K562 (cell line): ENCODE data around the gene SF3B4. TPM values are rescaled to one million over a fixed set of nuclear protein-coding genes. Genes with fewer than 3 reads are reported as not detected.
A peak's percentile ranks its signal among the peaks of the same experiment; 100 is the strongest.

Experiments
- ARNT ChIP-seq, 2 experiments: fragments of 450-650 bp; IDR thresholded peaks; 2 replicates each; pipeline ENCODE4 v1.6.1; 2016; ENCODE audit warnings: mild to moderate bottlenecking in 1 of 2
- CBX5 ChIP-seq: IDR thresholded peaks from 2 replicates; pipeline ENCODE4 v1.6.1; 2014; ENCODE audit warnings: low read depth, borderline replicate concordance
- CREM ChIP-seq: IDR thresholded peaks from 2 replicates; pipeline ENCODE4 v1.6.1; 2014; ENCODE audit warnings: antibody characterized with exemption, low read depth
- HDAC6 ChIP-seq: IDR thresholded peaks from 2 replicates; pipeline ENCODE4 v1.6.1; 2012; ENCODE audit warnings: low read depth, mild to moderate bottlenecking, control low read depth, inconsistent platforms, low read length, moderate library complexity
- HMG20A ChIP-seq: fragments of 450-650 bp; formaldehyde crosslinking; conservative IDR thresholded peaks from 2 replicates; pipeline ENCODE4 v1.4.0; 2020; ENCODE audit warnings: mild to moderate bottlenecking, mixed read lengths
- HNRNPUL1 ChIP-seq: fragments of 200-400 bp; formaldehyde crosslinking; IDR thresholded peaks from 2 replicates; pipeline ENCODE4 v1.6.1; 2017; ENCODE audit warnings: low read length
- JUN ChIP-seq, 2 experiments: sonication (generic) in 1 of 2; formaldehyde crosslinking in 1 of 2; IDR thresholded peaks; 2 replicates each; pipeline versions ENCODE4 v1.6.1 to v1.8.0; 2012 to 2022; ENCODE audit warnings: borderline replicate concordance in 2 of 2, mild to moderate bottlenecking in 2 of 2, improper control_type of control experiment in 1 of 2, low read depth in 1 of 2, low read length in 1 of 2, missing genetic modification reagents in 1 of 2
- MNT ChIP-seq, 2 experiments: fragments of 450-650 bp; conservative IDR thresholded peaks; 2 replicates each; pipeline ENCODE4 v1.6.1; 2017; ENCODE audit warnings: mild to moderate bottlenecking in 2 of 2, moderate library complexity in 2 of 2
- MTA1 ChIP-seq: fragments of 450-650 bp; IDR thresholded peaks from 2 replicates; pipeline ENCODE4 v1.6.1; 2017; ENCODE audit warnings: borderline replicate concordance
- RCOR1 ChIP-seq, 2 experiments: IDR thresholded peaks; 2 replicates each; pipeline ENCODE4 v1.6.1; 2012; ENCODE audit warnings: low read depth in 2 of 2, low read length in 2 of 2, borderline replicate concordance in 1 of 2, improper control_type of control experiment in 1 of 2
- RNF219 ChIP-seq: fragments of 250-450 bp; sonication (Bioruptor Pico); IDR thresholded peaks from 2 replicates; pipeline ENCODE4 v1.5.0; 2022; ENCODE audit warnings: mild to moderate bottlenecking
- SP2 ChIP-seq: IDR thresholded peaks from 2 replicates; pipeline ENCODE4 v1.6.1; 2011; ENCODE audit warnings: mild to moderate bottlenecking, low read depth, low read length, moderate library complexity; ENCODE audit not compliant: poor library complexity, severe bottlenecking; ENCODE audit errors: extremely low read depth
- ZNF584 ChIP-seq: fragments of 200-800 bp; sonication (Bioruptor generic); IDR thresholded peaks from 2 replicates; pipeline ENCODE4 v1.6.1; 2016; ENCODE audit warnings: low read depth, mild to moderate bottlenecking, missing genetic modification characterization, missing compliant biosample characterization
- polyA plus RNA-seq, 8 experiments: library from polyadenylated mRNA; depleted of rRNA in 4 of 8; stranded (reverse) in 5 of 8; unstranded in 3 of 8; fragments of >200 nt; fragmentation: Nextera tagmentation in 2 of 8; fragmentation: Illumina TruSeq in 1 of 8; extraction: Ambion mirVana in 2 of 8; extraction: Trizol in 1 of 8; gene quantifications; 2 replicates each; pipeline versions ENCODE4 v1.2.1 to v1.2.3, GENCODE V29; 2011 to 2014; ENCODE audit warnings: inconsistent platforms in 1 of 8, missing spikeins in 1 of 8
- total RNA-seq, 7 experiments: library from RNA; depleted of rRNA in 6 of 7; stranded (reverse); fragments of >200 nt in 6 of 7; fragmentation: Illumina TruSeq in 2 of 7; extraction: Trizol in 2 of 7; gene quantifications; 2 replicates each; pipeline versions ENCODE4 v1.2.1 to v1.2.3, GENCODE V29; 2011 to 2021; ENCODE audit warnings: low replicate concordance in 1 of 7

The SF3B4 gene
- total and polyA plus RNA-seq, 9 of the 15 experiments (the other 6 are each of a cell fraction or from before 2014, with no cell fraction given): 3.0 to 88.0 (median 26.1) TPM

GRCh38 chr1:149906570-149907075, 21.0 kb downstream of the SF3B4 start (continued):
- TF ChIP-seq HMG20A (CRISPR knock-in tag): no peak
- TF ChIP-seq ARNT (IDR thresholded peaks at IDR 0.05): no peak
- TF ChIP-seq ZNF584 (CRISPR knock-in tag): no peak
- TF ChIP-seq HNRNPUL1: no peak
- no peak for TF ChIP-seq CBX5
- no peak for TF ChIP-seq RNF219 (CRISPR knock-in tag)
- TF ChIP-seq CREM: no peak; the same call in 1 of the 2 replicates
- TF ChIP-seq MTA1: peak; percentile 74; the same call in 1 of the 2 replicates
- no peak for TF ChIP-seq SP2
- TF ChIP-seq HDAC6: no peak
- 0 out of 4 replicates have a peak, but pooled peaks of 1 of the 2 experiments have one; percentile 40 for TF ChIP-seq RCOR1 (IDR thresholded peaks at IDR 0.05; ENCODE audit: borderline replicate concordance in 1 of 2, low read depth in 2 of 2, low read length in 2 of 2)
- peak in 1 of 2 experiments; percentile 41; a peak in 1 of 4 replicates for TF ChIP-seq MNT (conservative IDR thresholded peaks at IDR 0.05)
- TF ChIP-seq JUN (IDR thresholded peaks at IDR 0.05; ENCODE audit: borderline replicate concordance, low read depth, low read length): peak; percentile 77; the same call in 1 of the 2 replicates
- TF ChIP-seq JUN (CRISPR knock-in tag; IDR thresholded peaks at IDR 0.05; ENCODE audit: borderline replicate concordance): no peak
